Measurements from ENCODE around the gene LSG1.
"Not testable (repeated sequence)": the region's sequence is repeated elsewhere in the genome, so short reads cannot be mapped to it uniquely, and the experiment has no call there.

LSG1 gene

GRCh38 chr3:194609601-194610000, 62.4 kb downstream of the LSG1 start:
- no peak overlapping the region for H3K4me3 ChIP-seq (ENCODE audit: low read depth, low read length)
- TF ChIP-seq CTCF (IDR thresholded peaks at IDR 0.05; ENCODE audit: control insufficient read depth, extremely low read depth, insufficient read depth) = no peak
- DNase-seq (ENCODE audit: low read depth) = no peak

- no peak for TF ChIP-seq CTCF (IDR thresholded peaks at IDR 0.05; ENCODE audit: control insufficient read depth, extremely low read depth, insufficient read depth)
- no peak overlapping the region for H3K4me3 ChIP-seq (ENCODE audit: low read depth, low read length)
- DNase-seq (ENCODE audit: low read depth) = no peak
Measured at GRCh38 chr3:194608981-194609380, 63.0 kb downstream of the LSG1 start.

- no peak overlapping the region for H3K4me3 ChIP-seq (ENCODE audit: low read depth, low read length)
- DNase-seq (ENCODE audit: low read depth) = no peak
- TF ChIP-seq CTCF (IDR thresholded peaks at IDR 0.05; ENCODE audit: control insufficient read depth, extremely low read depth, insufficient read depth) = no peak
Measured at GRCh38 chr3:194607592-194608389, 64.2 kb downstream of the LSG1 start.

DNA sequence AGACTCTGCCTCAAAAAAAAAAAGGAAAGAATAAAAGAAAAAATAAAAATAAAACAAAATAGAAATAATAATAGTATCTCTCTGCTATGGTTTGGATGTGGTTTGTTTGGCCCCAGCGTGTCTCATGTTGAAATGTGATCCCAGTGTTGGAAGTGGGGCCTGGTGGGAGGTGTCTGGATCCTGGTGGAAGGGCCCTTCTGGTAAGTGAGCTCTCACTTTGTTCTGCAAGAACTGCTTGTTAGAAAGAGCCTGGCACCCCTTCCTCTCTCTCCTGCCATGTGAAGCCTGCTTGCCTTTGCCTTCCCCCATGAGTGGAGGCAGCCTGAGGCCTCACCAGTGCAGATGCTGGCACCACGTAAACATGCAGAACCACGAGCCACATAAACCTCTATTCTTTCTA, 65.0 kb downstream of the LSG1 start:
- DNase-seq (ENCODE audit: low read depth) = no peak
- no peak for TF ChIP-seq CTCF (IDR thresholded peaks at IDR 0.05; ENCODE audit: control insufficient read depth, extremely low read depth, insufficient read depth)
- no peak overlapping the region for H3K4me3 ChIP-seq (ENCODE audit: low read depth, low read length)

- no peak overlapping the region for H3K4me3 ChIP-seq (ENCODE audit: low read depth, low read length)
- TF ChIP-seq CTCF (IDR thresholded peaks at IDR 0.05; ENCODE audit: control insufficient read depth, extremely low read depth, insufficient read depth) = no peak
- DNase-seq (ENCODE audit: low read depth) = no peak
Measured at GRCh38 chr3:194606163-194606562, 65.8 kb downstream of the LSG1 start.

DNA sequence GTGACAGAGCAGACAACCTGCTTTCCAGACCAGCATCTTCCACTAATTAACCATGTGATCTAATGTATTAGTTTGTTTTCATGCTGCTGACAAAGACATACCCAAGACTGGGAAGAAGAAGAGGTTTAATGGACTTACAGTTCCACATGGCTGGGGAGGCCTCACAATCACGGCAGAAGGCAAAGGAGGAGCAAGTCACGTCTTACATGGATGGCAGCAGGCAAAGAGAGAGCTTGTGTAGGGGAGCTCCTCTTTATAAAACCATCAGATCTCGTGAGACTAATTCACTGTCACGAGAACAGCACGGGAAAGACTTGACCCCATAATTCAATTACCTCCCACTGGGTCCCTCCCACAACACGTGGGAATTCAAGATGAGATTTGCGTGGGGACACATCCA, 66.7 kb downstream of the LSG1 start:
- H3K4me3 ChIP-seq (ENCODE audit: low read depth, low read length); DNase-seq (ENCODE audit: low read depth): not testable (repeated sequence)

DNA sequence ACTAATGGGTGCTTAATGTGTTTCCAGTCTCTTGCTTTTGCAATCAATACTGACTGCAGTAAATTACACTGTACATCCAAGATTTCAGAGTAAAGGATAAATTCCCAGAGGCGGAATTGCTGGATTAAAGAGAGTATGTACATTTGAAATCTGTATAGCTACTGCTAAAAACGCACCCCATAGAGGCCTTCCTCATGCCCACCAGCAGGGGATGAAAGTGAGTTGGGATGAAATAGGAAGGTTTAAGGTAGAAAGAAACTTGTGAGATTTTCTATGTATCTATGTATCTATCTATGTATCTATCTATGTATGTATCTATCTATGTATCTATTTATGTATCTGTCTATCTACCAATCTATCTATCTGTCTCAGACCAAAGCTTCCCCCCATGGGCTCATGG, 67.2 kb downstream of the LSG1 start:
- peak; percentile 13; the same call in 1 of the 2 replicates for TF ChIP-seq CTCF (IDR thresholded peaks at IDR 0.05; ENCODE audit: control insufficient read depth, extremely low read depth, insufficient read depth)
- no peak overlapping the region for H3K4me3 ChIP-seq (ENCODE audit: low read depth, low read length)
- no peak for DNase-seq (ENCODE audit: low read depth)
